Gastrocnemius medialis (tissue), 4 donors: Measurements from ENCODE around the gene STK17B. TPM values are rescaled to one million over a fixed set of nuclear protein-coding genes. Genes with fewer than 3 reads are reported as not detected.
A peak's percentile ranks its signal among the peaks of the same experiment; 100 is the strongest.

Experiments
- ATAC-seq, 2 donors: fragments of 150-250 bp; one replicate each; pipeline ENCODE4 v1.9.1; 2016
- DNase-seq, 2 donors: peaks; one replicate each; pipeline ENCODE4 v3.0.0-alpha.2; 2019
- H3K27ac ChIP-seq, 4 donors: fragments of 200-600 bp; sonication (generic); 1 replicate in 1 of 4; 2 replicates in 3 of 4; pipeline ENCODE4 v1.5.1; 2016 to 2018; ENCODE audit warnings: mild to moderate bottlenecking in 2 of 4, moderate library complexity in 1 of 4
- H3K27me3 ChIP-seq, 3 donors: fragments of 200-600 bp; sonication (generic) in 2 of 3; 1 replicate in 1 of 3; 2 replicates in 2 of 3; pipeline versions ENCODE4 v1.5.1 to v1.6.0; 2016 to 2019; ENCODE audit warnings: mild to moderate bottlenecking in 1 of 3, moderate library complexity in 1 of 3
- H3K36me3 ChIP-seq, 2 donors: fragments of 200-600 bp; sonication (generic) in 1 of 2; one replicate each; pipeline ENCODE4 v1.5.1; 2017 to 2018
- H3K4me1 ChIP-seq, 2 donors: fragments of 200-600 bp; sonication (generic) in 1 of 2; one replicate each; pipeline ENCODE4 v1.5.1; 2016 to 2017; ENCODE audit warnings: mild to moderate bottlenecking in 2 of 2
- H3K4me3 ChIP-seq, 4 donors: fragments of 200-600 bp; sonication (generic) in 3 of 4; 1 replicate in 1 of 4; 2 replicates in 3 of 4; pipeline ENCODE4 v1.5.1; 2016 to 2019; ENCODE audit warnings: mild to moderate bottlenecking in 2 of 4
- H3K9me3 ChIP-seq, 3 donors: fragments of 200-600 bp; sonication (generic) in 2 of 3; 1 replicate in 1 of 3; 2 replicates in 2 of 3; pipeline ENCODE4 v1.5.1; 2016 to 2019
- CTCF ChIP-seq, 5 experiments: fragments of 450-650 bp in 3 of 5; fragments of 200-600 bp in 2 of 5; sonication (generic) in 2 of 5; IDR thresholded peaks in 4 of 5; conservative IDR thresholded peaks in 1 of 5; 1 replicate in 4 of 5; 2 replicates in 1 of 5; pipeline ENCODE4 v1.5.1; 2016 to 2019; ENCODE audit warnings: antibody characterized with exemption in 5 of 5, mild to moderate bottlenecking in 3 of 5, moderate library complexity in 3 of 5
- POLR2A ChIP-seq, 2 donors: fragments of 450-650 bp; IDR thresholded peaks; one replicate each; pipeline ENCODE4 v1.6.1; 2017; ENCODE audit warnings: antibody characterized with exemption in 2 of 2, mild to moderate bottlenecking in 2 of 2, moderate library complexity in 2 of 2
- in situ Hi-C, 4 donors: fragments of 200-750 bp; cut with MboI; loops; one replicate each; pipeline versions ENCODE4 v1.15.0 to v1.8.0; 2017; ENCODE audit warnings: low sequenced_read_pairs in 4 of 4
- intact Hi-C: fragments of 100-400 bp; cut with DNase I; formaldehyde crosslinking; loops from one replicate; pipeline ENCODE4 v1.15.1; 2023; ENCODE audit warnings: low total_unique reads
- total RNA-seq, 4 donors: library from RNA; depleted of rRNA; stranded (reverse); fragments of >200 nt; gene quantifications; one replicate each; pipeline versions ENCODE4 v1.1.0 to v1.2.3, GENCODE V29; 2016

Gene STK17B
- total RNA-seq, 4 donors from 2014 or later, result 4.4 to 11.5 (median 8.8) TPM

- Histone ChIP-seq H3K9me3 (no peaks in the 10 kb centered on the region), H3K27me3 (no peaks in the 10 kb centered on the region), H3K4me3 (no peak overlapping the region), H3K27ac (peak overlapping the region in 3 of 4 donors; percentile 12 to 47 (median 27)), H3K4me1 (peaks cover 0 to 3% of the 10 kb centered on the region in 2 donors), H3K36me3 (no peaks in the 10 kb centered on the region)
- ATAC-seq, result peak; percentile 70 to 85
- in situ Hi-C loops (no loop called here), intact Hi-C loops (loop anchor here (1.0 to 5.0 kb wide), 3 partner anchors 12 to 40 kb away; partner anchors contain the start of gene STK17B)
- TF ChIP-seq POLR2A (IDR thresholded peaks at IDR 0.05) (no peak), CTCF (IDR thresholded peaks at IDR 0.05 in 4 of 5, conservative IDR thresholded peaks at IDR 0.05 in 1 of 5) (no peak)
- DNase-seq, result peak; percentile 30 to 72
Observed at GRCh38 chr2:196206804-196207203, 35.4 kb upstream of the STK17B start.

- TF ChIP-seq POLR2A (IDR thresholded peaks at IDR 0.05) (no peak), CTCF (IDR thresholded peaks at IDR 0.05 in 4 of 5, conservative IDR thresholded peaks at IDR 0.05 in 1 of 5) (no peak)
- DNase-seq (peak in 1 of 2 donors; percentile 58), ATAC-seq (peak; percentile 68 to 77)
- intact Hi-C loops (loop anchor here (1.0 to 5.0 kb wide), 3 partner anchors 11 to 41 kb away; partner anchors contain the start of gene STK17B), in situ Hi-C loops (no loop called here)
- Histone ChIP-seq H3K9me3 (no peaks in the 10 kb centered on the region), H3K27ac (peak overlapping the region; percentile 1 to 47 (median 20)), H3K4me1 (peaks cover 0 to 6% of the 10 kb centered on the region in 2 donors), H3K4me3 (no peak overlapping the region), H3K27me3 (no peaks in the 10 kb centered on the region), H3K36me3 (no peaks in the 10 kb centered on the region)
Observed at GRCh38 chr2:196205881-196206435, 34.6 kb upstream of the STK17B start.

GRCh38 chr2:196205011-196205766, 33.8 kb upstream of the STK17B start:
- H3K36me3 ChIP-seq, result no peaks in the 10 kb centered on the region
- DNase-seq (no peak), ATAC-seq (no peak)
- H3K9me3 ChIP-seq, result no peaks in the 10 kb centered on the region
- H3K27me3 ChIP-seq, result no peaks in the 10 kb centered on the region
- intact Hi-C loops, result loop anchor here (5.0 kb wide), 2 partner anchors 33 to 42 kb away; partner anchors contain the start of gene STK17B
- H3K4me3 ChIP-seq, result no peak overlapping the region
- H3K4me1 ChIP-seq, result peaks cover 0 to 8% of the 10 kb centered on the region in 2 donors
- in situ Hi-C loops, result no loop called here
- H3K27ac ChIP-seq, result peak overlapping the region in 2 of 4 donors; percentile 2 to 13
- TF ChIP-seq CTCF (IDR thresholded peaks at IDR 0.05 in 4 of 5, conservative IDR thresholded peaks at IDR 0.05 in 1 of 5) (no peak), POLR2A (IDR thresholded peaks at IDR 0.05) (no peak)

GRCh38 chr2:196201229-196202009, 30.0 kb upstream of the STK17B start:
- no peak for ATAC-seq
- intact Hi-C loops (no loop called here), in situ Hi-C loops (no loop called here)
- TF ChIP-seq POLR2A (IDR thresholded peaks at IDR 0.05), result no peak
- TF ChIP-seq CTCF (IDR thresholded peaks at IDR 0.05 in 4 of 5, conservative IDR thresholded peaks at IDR 0.05 in 1 of 5), result no peak
- peaks cover 0 to 8% of the 10 kb centered on the region in 2 donors for H3K4me1 ChIP-seq
- no peaks in the 10 kb centered on the region for H3K9me3 ChIP-seq
- H3K27ac ChIP-seq, result peak overlapping the region in 1 of 4 donors; percentile 26
- no peaks in the 10 kb centered on the region for H3K36me3 ChIP-seq
- no peaks in the 10 kb centered on the region for H3K27me3 ChIP-seq
- no peak overlapping the region for H3K4me3 ChIP-seq
- DNase-seq, result no peak
